ENCODE measurements around the gene WARS2.
"Not testable (repeated sequence)": the region's sequence is repeated elsewhere in the genome, so short reads cannot be mapped to it uniquely, and the experiment has no call there.

Gene WARS2

GRCh38 chr1:119159966-119160365, 19.5 kb upstream of the WARS2 start:
- Histone ChIP-seq H3K9ac (ENCODE audit: low read length) (no peak overlapping the region), H3K79me2 (ENCODE audit: low read length) (no peaks in the 10 kb centered on the region), H3K27ac (ENCODE audit: low read length) (no peak overlapping the region), H3K4me2 (ENCODE audit: low read depth, low read length) (no peak overlapping the region), H3F3A (ENCODE audit: insufficient read depth, low read length) (no peaks in the 10 kb centered on the region), H2AFZ (ENCODE audit: low read length) (no peak overlapping the region), H3K36me3 (replicated peaks; ENCODE audit: insufficient read depth, low read length) (no peaks in the 10 kb centered on the region), H3K4me3 (ENCODE audit: low read length) (no peak overlapping the region), H3K27me3 (replicated peaks; ENCODE audit: insufficient read depth, low read length) (no peaks in the 10 kb centered on the region), H3K9me3 (replicated peaks; ENCODE audit: insufficient read depth, low read length) (no peaks in the 10 kb centered on the region), H3K9me2 (replicated peaks; ENCODE audit: insufficient read depth, low read length) (no peaks in the 10 kb centered on the region), H3K4me1 (ENCODE audit: low read length) (no peaks in the 10 kb centered on the region), H4K20me1 (ENCODE audit: insufficient read depth, low read length) (no peaks in the 10 kb centered on the region)
- no peak for TF ChIP-seq EZH2 (optimal IDR thresholded peaks at IDR 0.05; ENCODE audit: low read depth, low read length)
- TF ChIP-seq CTCF (IDR thresholded peaks at IDR 0.05; ENCODE audit: low read length) = no peak
- TF ChIP-seq EZH2phosphoT487 (IDR thresholded peaks at IDR 0.05; ENCODE audit: low read length) = no peak
- DNase-seq = no peak

- Histone ChIP-seq H3F3A (ENCODE audit: insufficient read depth, low read length) (no peaks in the 10 kb centered on the region), H4K20me1 (ENCODE audit: insufficient read depth, low read length) (no peaks in the 10 kb centered on the region), H3K27ac (ENCODE audit: low read length) (no peak overlapping the region), H3K36me3 (replicated peaks; ENCODE audit: insufficient read depth, low read length) (no peaks in the 10 kb centered on the region), H3K27me3 (replicated peaks; ENCODE audit: insufficient read depth, low read length) (no peaks in the 10 kb centered on the region), H3K9me3 (replicated peaks; ENCODE audit: insufficient read depth, low read length) (no peaks in the 10 kb centered on the region), H3K4me2 (ENCODE audit: low read depth, low read length) (no peak overlapping the region), H3K4me3 (ENCODE audit: low read length) (no peak overlapping the region), H2AFZ (ENCODE audit: low read length) (no peak overlapping the region), H3K4me1 (ENCODE audit: low read length) (no peaks in the 10 kb centered on the region), H3K79me2 (ENCODE audit: low read length) (no peaks in the 10 kb centered on the region), H3K9ac (ENCODE audit: low read length) (no peak overlapping the region), H3K9me2 (replicated peaks; ENCODE audit: insufficient read depth, low read length) (no peaks in the 10 kb centered on the region)
- no peak for TF ChIP-seq CTCF (IDR thresholded peaks at IDR 0.05; ENCODE audit: low read length)
- TF ChIP-seq EZH2 (optimal IDR thresholded peaks at IDR 0.05; ENCODE audit: low read depth, low read length) = no peak
- no peak for TF ChIP-seq EZH2phosphoT487 (IDR thresholded peaks at IDR 0.05; ENCODE audit: low read length)
- no peak for DNase-seq
These were observed 18.7 kb upstream of the WARS2 start for GRCh38 chr1:119159111-119159510.

- H4K20me1 ChIP-seq (ENCODE audit: insufficient read depth, low read length); H3K9ac ChIP-seq (ENCODE audit: low read length); H3K27ac ChIP-seq (ENCODE audit: low read length); H3K4me1 ChIP-seq (ENCODE audit: low read length); H3K9me2 ChIP-seq (replicated peaks; ENCODE audit: insufficient read depth, low read length); H3K4me2 ChIP-seq (ENCODE audit: low read depth, low read length); H3K4me3 ChIP-seq (ENCODE audit: low read length); H3K36me3 ChIP-seq (replicated peaks; ENCODE audit: insufficient read depth, low read length); DNase-seq; H3K9me3 ChIP-seq (replicated peaks; ENCODE audit: insufficient read depth, low read length); H2AFZ ChIP-seq (ENCODE audit: low read length); H3F3A ChIP-seq (ENCODE audit: insufficient read depth, low read length); H3K79me2 ChIP-seq (ENCODE audit: low read length); H3K27me3 ChIP-seq (replicated peaks; ENCODE audit: insufficient read depth, low read length): not testable (repeated sequence)
These were observed 16.3 kb upstream of the WARS2 start for GRCh38 chr1:119156761-119157160.

- H4K20me1 ChIP-seq (ENCODE audit: insufficient read depth, low read length); H3F3A ChIP-seq (ENCODE audit: insufficient read depth, low read length); H3K79me2 ChIP-seq (ENCODE audit: low read length); H3K9me2 ChIP-seq (replicated peaks; ENCODE audit: insufficient read depth, low read length); H3K4me2 ChIP-seq (ENCODE audit: low read depth, low read length); H3K4me1 ChIP-seq (ENCODE audit: low read length); H3K9me3 ChIP-seq (replicated peaks; ENCODE audit: insufficient read depth, low read length); H3K36me3 ChIP-seq (replicated peaks; ENCODE audit: insufficient read depth, low read length); H3K4me3 ChIP-seq (ENCODE audit: low read length); H3K27me3 ChIP-seq (replicated peaks; ENCODE audit: insufficient read depth, low read length); H3K27ac ChIP-seq (ENCODE audit: low read length); DNase-seq; H2AFZ ChIP-seq (ENCODE audit: low read length); H3K9ac ChIP-seq (ENCODE audit: low read length): not testable (repeated sequence)
These were observed 14.6 kb upstream of the WARS2 start for GRCh38 chr1:119155069-119155468.
